ENCODE data around the gene NECAB2.

Gene NECAB2

DNA sequence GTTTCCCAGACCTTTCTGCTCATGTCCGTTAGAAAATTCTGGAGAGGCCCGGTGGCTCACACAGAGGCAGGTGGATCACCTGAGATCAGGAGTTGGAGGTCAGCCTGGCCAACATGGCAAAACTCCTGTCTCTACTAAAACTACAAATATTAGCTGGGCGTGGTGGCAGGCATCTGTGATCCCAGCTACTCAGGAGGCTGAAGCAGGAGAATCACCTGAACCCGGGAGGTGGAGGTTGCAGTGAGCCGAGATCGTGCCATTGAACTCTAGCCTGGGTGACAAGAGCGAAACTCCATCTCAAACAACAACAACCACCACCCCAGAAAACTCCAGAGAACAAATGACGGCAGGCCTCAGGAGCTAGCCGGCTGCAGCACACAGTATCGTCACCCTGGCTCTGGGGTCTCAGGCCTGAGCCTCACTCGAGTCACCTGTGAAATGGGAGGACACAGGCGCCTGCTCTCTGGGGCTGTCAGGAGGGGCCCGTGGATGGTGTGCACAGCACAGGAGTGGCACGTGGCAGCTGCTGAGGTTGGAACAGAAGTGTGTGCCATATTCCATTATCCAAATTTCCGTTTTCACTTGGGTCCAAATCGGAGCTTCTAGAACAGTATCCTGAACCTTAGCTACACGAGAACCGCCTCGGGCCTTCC, 77.9 kb downstream of the NECAB2 start:
- no peak for DNase-seq (ENCODE audit: low read depth)

DNA sequence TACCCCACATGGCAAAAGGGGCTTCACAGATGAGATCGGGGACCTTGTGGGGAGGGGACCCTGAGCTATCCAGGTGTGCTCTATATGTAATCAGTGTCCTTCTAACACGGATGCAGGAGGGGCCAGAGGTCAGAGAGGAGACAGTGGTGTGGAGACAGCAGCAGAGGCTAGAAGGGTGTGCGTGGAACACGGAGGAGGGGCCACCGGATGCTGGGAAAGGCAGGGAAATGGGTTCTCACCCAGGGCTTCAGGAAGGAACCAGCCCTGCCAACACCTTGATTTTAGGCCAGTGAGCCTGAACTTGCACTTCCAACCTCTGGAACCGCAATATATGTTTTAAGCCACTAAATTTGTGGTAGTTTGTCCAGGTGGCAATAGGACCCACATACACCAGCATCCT, 79.2 kb downstream of the NECAB2 start:
- DNase-seq (ENCODE audit: low read depth) = no peak

DNA sequence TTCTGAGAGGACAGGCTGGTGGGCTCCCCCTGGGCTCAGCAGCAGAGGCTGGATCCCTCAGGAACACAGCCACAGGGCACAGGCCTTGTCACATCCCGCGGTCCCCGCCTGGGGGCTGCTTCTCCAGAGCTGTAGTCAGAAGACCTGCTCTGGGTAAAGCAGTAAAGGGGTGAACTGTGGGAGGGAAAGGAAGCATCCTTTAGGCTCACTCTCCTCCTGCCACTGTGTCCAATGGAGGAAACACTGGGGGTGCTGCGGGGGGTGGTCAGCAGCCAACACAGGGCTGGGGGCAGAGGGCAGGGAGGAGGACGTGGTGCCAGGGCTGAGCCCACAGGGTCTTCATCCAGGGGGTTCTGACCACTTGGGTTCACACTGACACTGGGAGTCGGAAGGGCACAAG, 79.6 kb downstream of the NECAB2 start:
- DNase-seq (ENCODE audit: low read depth) = no peak

DNA sequence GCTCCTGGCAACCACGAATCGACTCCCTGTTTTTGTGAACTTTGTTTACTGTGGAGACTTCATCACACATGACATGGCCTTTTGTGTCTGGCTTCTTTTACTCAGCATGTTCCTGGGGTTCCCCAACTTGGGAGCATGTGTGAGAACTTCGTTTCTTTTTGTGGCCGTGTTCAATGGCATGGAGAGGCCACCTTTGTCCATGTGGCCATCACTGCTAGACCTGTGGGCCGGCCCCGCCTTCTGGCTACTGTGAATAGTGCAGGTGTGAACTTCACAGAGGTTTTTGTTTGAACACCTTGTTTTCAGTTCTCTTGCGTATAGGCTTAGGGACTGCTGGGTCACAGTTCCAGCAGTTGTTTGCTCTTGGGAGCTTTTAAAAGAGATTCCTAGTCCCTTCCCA, 80.2 kb downstream of the NECAB2 start:
- DNase-seq (ENCODE audit: low read depth) = no peak

DNA sequence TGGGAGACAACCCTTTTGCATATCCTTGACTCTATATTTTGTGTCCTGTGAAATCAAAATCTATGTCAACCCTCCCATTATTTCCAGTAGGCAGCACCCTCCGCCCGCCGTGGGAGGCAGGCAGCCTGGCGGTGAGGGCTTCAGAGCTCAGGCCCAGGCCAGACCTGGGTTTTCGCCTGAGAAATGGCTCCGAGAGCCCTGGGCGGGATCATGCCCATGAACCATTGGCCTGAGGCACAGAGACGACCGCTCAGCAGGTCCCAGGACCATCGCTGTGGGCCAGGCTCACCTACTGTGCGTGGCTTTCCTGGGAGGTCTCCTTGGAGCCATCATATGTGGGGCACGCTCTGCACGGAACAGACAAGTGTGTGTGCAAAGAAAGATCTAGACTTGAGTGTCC, 80.8 kb downstream of the NECAB2 start:
- no peak for DNase-seq (ENCODE audit: low read depth)

DNA sequence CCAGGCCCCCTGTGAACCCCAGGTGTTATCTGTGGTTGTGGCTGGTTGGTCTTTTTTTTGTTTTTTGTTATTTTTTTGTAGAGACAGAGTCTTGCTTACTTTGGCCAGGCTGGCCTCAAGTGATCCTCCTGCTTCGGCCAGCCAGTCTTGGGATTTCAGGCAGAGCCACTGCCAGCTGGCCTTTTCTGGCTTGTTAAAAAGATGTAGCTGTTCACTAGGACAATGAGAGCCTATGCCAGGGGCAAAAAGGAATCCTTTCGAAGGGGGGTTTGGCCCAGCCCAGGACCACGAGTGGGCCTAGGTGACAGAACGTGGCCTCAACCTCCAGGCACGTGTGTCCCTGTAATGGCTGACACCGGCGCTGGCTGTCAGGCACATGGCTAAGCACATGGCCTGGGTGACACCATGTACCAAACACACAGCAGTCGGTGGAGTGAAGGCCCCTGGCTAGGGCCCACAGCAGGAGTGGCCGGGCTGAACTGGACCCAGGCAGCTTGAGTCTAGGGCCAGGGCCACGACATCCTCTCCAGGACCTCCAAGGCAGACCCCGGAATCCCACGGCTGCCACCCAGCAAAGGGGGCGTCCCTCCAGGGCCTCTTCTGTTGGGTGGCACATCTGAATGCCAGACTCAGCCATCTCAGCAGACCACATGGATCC, 81.5 kb downstream of the NECAB2 start:
- no peak for DNase-seq (ENCODE audit: low read depth)

DNA sequence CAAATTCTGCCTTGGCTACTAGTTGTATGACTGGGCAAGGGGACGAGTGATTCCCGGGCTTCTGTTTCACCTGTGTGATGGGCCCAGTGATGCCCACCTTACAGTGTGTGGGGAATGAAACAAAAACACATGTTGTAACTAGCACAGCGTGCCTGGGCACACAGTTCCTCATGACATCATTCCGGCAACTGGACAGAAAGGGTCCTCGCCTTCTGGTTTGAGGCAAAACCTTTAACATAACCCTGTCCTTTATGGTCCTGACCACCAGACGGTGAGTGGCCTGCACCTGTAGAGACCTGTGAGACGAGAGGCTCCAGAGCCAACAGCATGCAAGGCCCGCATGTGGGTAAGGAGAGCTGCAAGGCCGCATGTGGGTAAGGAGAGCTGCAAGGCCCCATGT, 82.3 kb downstream of the NECAB2 start:
- no peak for DNase-seq (ENCODE audit: low read depth)

DNA sequence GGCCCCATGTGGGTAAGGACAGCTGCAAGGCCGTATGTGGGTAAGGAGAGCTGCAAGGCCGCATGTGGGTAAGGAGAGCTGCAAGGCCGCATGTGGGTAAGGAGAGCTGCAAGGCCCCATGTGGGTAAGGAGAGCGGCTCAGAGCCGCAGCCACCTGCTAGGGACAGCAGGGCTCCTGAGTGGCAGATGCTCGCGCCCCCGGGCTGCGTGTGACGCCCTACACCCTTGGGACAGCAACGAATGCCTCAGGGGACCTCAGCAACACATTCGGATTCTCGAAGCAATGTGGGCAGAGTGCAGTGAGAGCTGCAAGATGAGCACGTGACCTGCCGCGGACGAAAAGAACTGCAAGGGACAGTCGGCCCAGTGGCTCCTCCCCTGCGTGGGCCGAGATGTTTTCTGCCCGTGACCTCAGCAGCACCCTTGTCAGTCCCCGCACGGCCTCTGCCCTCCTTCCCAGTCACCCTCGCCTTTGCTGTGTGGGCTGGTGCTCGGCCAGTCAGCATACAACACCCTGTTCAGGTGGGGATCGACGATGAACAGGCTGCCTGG, 84.1 kb downstream of the NECAB2 start:
- no peak for DNase-seq (ENCODE audit: low read depth)
